DOHH2 (cell line): ENCODE results near the gene SEC63.
"Not testable (repeated sequence)": the region's sequence is repeated elsewhere in the genome, so short reads cannot be mapped to it uniquely, and the experiment has no call there.

Experiments used
- H3F3A ChIP-seq: fragments of 200-600 bp; sonication (generic), shearing (Covaris generic); 2 replicates; pipeline ENCODE4 v1.6.0; 2016; ENCODE audit warnings: antibody characterized with exemption, mild to moderate bottlenecking; ENCODE audit not compliant: control insufficient read depth, insufficient read depth
- H3K27ac ChIP-seq: fragments of 200-600 bp; sonication (generic); 2 replicates; pipeline ENCODE4 v1.5.1; 2014; ENCODE audit warnings: low read depth, mild to moderate bottlenecking, low read length, moderate library complexity
- H3K27me3 ChIP-seq: fragments of 200-600 bp; sonication (generic); 2 replicates; pipeline ENCODE4 v1.6.1; 2014; ENCODE audit warnings: mild to moderate bottlenecking, low read length, mixed read lengths; ENCODE audit not compliant: control insufficient read depth
- H3K36me3 ChIP-seq: fragments of 200-600 bp; sonication (generic); 2 replicates; pipeline ENCODE4 v1.6.1; 2014; ENCODE audit warnings: mild to moderate bottlenecking, low read length, moderate library complexity, mixed read lengths; ENCODE audit not compliant: control insufficient read depth
- H3K4me1 ChIP-seq: fragments of 200-600 bp; sonication (generic); 2 replicates; pipeline ENCODE4 v1.6.1; 2014; ENCODE audit warnings: mild to moderate bottlenecking, low read length, mixed read lengths; ENCODE audit not compliant: control insufficient read depth
- H3K4me2 ChIP-seq: fragments of 200-600 bp; sonication (generic); 2 replicates; pipeline ENCODE4 v1.6.0; 2014; ENCODE audit warnings: mild to moderate bottlenecking, low read length, moderate library complexity
- H3K4me3 ChIP-seq: fragments of 200-600 bp; sonication (generic); 2 replicates; pipeline ENCODE4 v1.5.1; 2014; ENCODE audit warnings: mild to moderate bottlenecking, low read length, mixed read lengths
- H3K79me2 ChIP-seq: fragments of 200-600 bp; sonication (generic); 2 replicates; pipeline ENCODE4 v1.6.1; 2014; ENCODE audit warnings: mild to moderate bottlenecking, low read length, mixed read lengths; ENCODE audit not compliant: control insufficient read depth
- H3K9me2 ChIP-seq: fragments of 200-600 bp; sonication (generic); replicated peaks from 2 replicates; pipeline ENCODE4 v1.6.1; 2014; ENCODE audit warnings: mild to moderate bottlenecking, low read length, mixed read lengths; ENCODE audit not compliant: control insufficient read depth
- H3K9me3 ChIP-seq: fragments of 200-600 bp; sonication (generic); 2 replicates; pipeline ENCODE4 v1.6.1; 2014; ENCODE audit warnings: antibody characterized with exemption, low read length, mixed read lengths; ENCODE audit not compliant: control insufficient read depth, insufficient read depth
- H4K20me1 ChIP-seq: fragments of 200-600 bp; sonication (generic); 2 replicates; pipeline ENCODE4 v1.6.0; 2014; ENCODE audit warnings: low read depth, mild to moderate bottlenecking, antibody characterized with exemption, low read length, moderate library complexity; ENCODE audit not compliant: control insufficient read depth, insufficient read depth
- CTCF ChIP-seq: fragments of 200-600 bp; sonication (generic); IDR thresholded peaks from one replicate; pipeline ENCODE4 v1.5.1; 2014; ENCODE audit warnings: antibody characterized with exemption, mild to moderate bottlenecking, low read depth, low read length; ENCODE audit not compliant: poor library complexity, severe bottlenecking
- EZH2phosphoT487 ChIP-seq: fragments of 200-600 bp; sonication (generic); IDR thresholded peaks from 2 replicates; pipeline ENCODE4 v1.6.1; 2017; ENCODE audit warnings: borderline replicate concordance, mild to moderate bottlenecking, antibody characterized with exemption, low read length, moderate library complexity, mixed read lengths

The SEC63 gene

GRCh38 chr6:107885950-107886349 lies 72.1 kb downstream of the SEC63 start:
- not testable (repeated sequence) for H3K4me2 ChIP-seq, H3K27ac ChIP-seq, H3K27me3 ChIP-seq, H3K4me3 ChIP-seq, H3F3A ChIP-seq, H3K79me2 ChIP-seq, H3K9me2 ChIP-seq, H3K9me3 ChIP-seq, H4K20me1 ChIP-seq
- peaks cover 34% of the 10 kb centered on the region for H3K4me1 ChIP-seq
- peaks cover 39% of the 10 kb centered on the region for H3K36me3 ChIP-seq

GRCh38 chr6:107879941-107880340 lies 78.1 kb downstream of the SEC63 start:
- no peaks in the 10 kb centered on the region; the same call in 1 of the 2 replicates for H3K79me2 ChIP-seq
- H3K4me1 ChIP-seq = peaks cover 37% of the 10 kb centered on the region
- H3K27me3 ChIP-seq = no peaks in the 10 kb centered on the region
- no peaks in the 10 kb centered on the region for H3K9me3 ChIP-seq
- peaks cover 64% of the 10 kb centered on the region for H3K36me3 ChIP-seq
- TF ChIP-seq CTCF (no peak), EZH2phosphoT487 (no peak)
- H3K4me3 ChIP-seq = no peak overlapping the region
- peaks cover 9% of the 10 kb centered on the region for H3F3A ChIP-seq
- H4K20me1 ChIP-seq = no peaks in the 10 kb centered on the region
- no peak overlapping the region for H3K27ac ChIP-seq
- no peak overlapping the region for H3K4me2 ChIP-seq
- no peaks in the 10 kb centered on the region for H3K9me2 ChIP-seq

GRCh38 chr6:107877968-107878367 lies 80.0 kb downstream of the SEC63 start:
- peak overlapping the region; percentile 52 for H3K27ac ChIP-seq
- no peaks in the 10 kb centered on the region for H3K9me3 ChIP-seq
- TF ChIP-seq CTCF (no peak), EZH2phosphoT487 (no peak)
- H4K20me1 ChIP-seq = no peaks in the 10 kb centered on the region
- H3K4me1 ChIP-seq = peaks cover 17% of the 10 kb centered on the region
- H3K79me2 ChIP-seq = no peaks in the 10 kb centered on the region; the same call in 1 of the 2 replicates
- H3K4me3 ChIP-seq = no peak overlapping the region
- peaks cover 68% of the 10 kb centered on the region for H3K36me3 ChIP-seq
- H3K9me2 ChIP-seq = no peaks in the 10 kb centered on the region
- H3F3A ChIP-seq = peaks cover 7% of the 10 kb centered on the region
- H3K27me3 ChIP-seq = no peaks in the 10 kb centered on the region
- H3K4me2 ChIP-seq = peak overlapping the region; percentile 22

- H3K36me3 ChIP-seq = peaks cover 59% of the 10 kb centered on the region
- no peaks in the 10 kb centered on the region for H3K9me2 ChIP-seq
Observed at GRCh38 chr6:107871976-107872375, 86.0 kb downstream of the SEC63 start.

GRCh38 chr6:107871512-107871911 lies 86.5 kb downstream of the SEC63 start:
- not testable (repeated sequence) for H3K4me1 ChIP-seq, H3F3A ChIP-seq, H3K4me2 ChIP-seq, H3K9me3 ChIP-seq, H4K20me1 ChIP-seq, H3K27me3 ChIP-seq, H3K4me3 ChIP-seq, H3K27ac ChIP-seq, H3K9me2 ChIP-seq, H3K79me2 ChIP-seq
- H3K36me3 ChIP-seq = peaks cover 56% of the 10 kb centered on the region

More at GRCh38 chr6:107871976-107872375, 86.0 kb downstream of the SEC63 start:
- H3K79me2 ChIP-seq = no peaks in the 10 kb centered on the region
- H3K4me2 ChIP-seq = no peak overlapping the region
- TF ChIP-seq EZH2phosphoT487 = no peak
- no peak for TF ChIP-seq CTCF
- H3K27ac ChIP-seq = no peak overlapping the region
- H3K9me3 ChIP-seq = no peaks in the 10 kb centered on the region
- no peaks in the 10 kb centered on the region for H3K4me1 ChIP-seq
- H3F3A ChIP-seq = peaks cover 3% of the 10 kb centered on the region; the same call in 1 of the 2 replicates
- no peaks in the 10 kb centered on the region for H3K27me3 ChIP-seq
- no peaks in the 10 kb centered on the region for H4K20me1 ChIP-seq
- H3K4me3 ChIP-seq = no peak overlapping the region
